ENCODE results near the gene OSBPL3. TPM values are rescaled to one million over a fixed set of nuclear protein-coding genes. Genes with fewer than 3 reads are reported as not detected.

The OSBPL3 gene
- total RNA-seq, 1 experiment from 2014 or later = 8.6 TPM

GRCh38 chr7:24793982-24794648 is 185.9 kb downstream of the OSBPL3 start:
- Histone ChIP-seq H3K4me2 (ENCODE audit: insufficient read depth, insufficient read length, low read length) (no peak overlapping the region), H2BK120ac (ENCODE audit: low read depth, low read length, poor library complexity, severe bottlenecking) (no peak overlapping the region), H2BK20ac (ENCODE audit: low read depth, low read length, poor library complexity, severe bottlenecking) (no peak overlapping the region), H3K23ac (ENCODE audit: insufficient read length, low read depth, low read length) (no peak overlapping the region), H3K23me2 (ENCODE audit: insufficient read length, low read depth, low read length, poor library complexity, severe bottlenecking) (no peaks in the 10 kb centered on the region), H4K8ac (replicated peaks; ENCODE audit: insufficient read length, low read depth, low read length) (no peak overlapping the region), H2AK5ac (ENCODE audit: insufficient read length, low read length) (no peak overlapping the region), H3K9me3 (ENCODE audit: control insufficient read depth, low read depth, low read length) (no peaks in the 10 kb centered on the region), H4K20me1 (ENCODE audit: control insufficient read depth, insufficient read depth, insufficient read length) (no peaks in the 10 kb centered on the region), H4K91ac (ENCODE audit: insufficient read length, low read depth, low read length) (no peak overlapping the region), H2BK12ac (ENCODE audit: insufficient read length, low read depth, low read length) (no peak overlapping the region), H3K4ac (ENCODE audit: low read depth, low read length) (no peak overlapping the region), H3K56ac (ENCODE audit: insufficient read length, low read depth, low read length) (no peak overlapping the region), H3K9ac (ENCODE audit: extremely low read depth, insufficient read length, low read length) (no peak overlapping the region), H2BK5ac (ENCODE audit: insufficient read length, low read length) (no peak overlapping the region), H3K79me2 (ENCODE audit: insufficient read depth, low read length) (no peaks in the 10 kb centered on the region), H3K4me1 (ENCODE audit: insufficient read depth, low read length) (no peaks in the 10 kb centered on the region), H3K18ac (ENCODE audit: insufficient read length, low read depth, low read length) (no peak overlapping the region), H3T11ph (ENCODE audit: low read length) (no peak overlapping the region), H3K79me1 (ENCODE audit: insufficient read depth, low read depth, low read length, poor library complexity, severe bottlenecking) (no peaks in the 10 kb centered on the region), H2AFZ (ENCODE audit: low read length) (no peak overlapping the region), H3K27me3 (ENCODE audit: insufficient read depth, low read length) (no peaks in the 10 kb centered on the region), H3K14ac (ENCODE audit: insufficient read depth, low read length) (no peak overlapping the region), H4K5ac (ENCODE audit: insufficient read length, low read depth, low read length) (no peak overlapping the region), H3K27ac (ENCODE audit: insufficient read length, low read depth, low read length) (no peak overlapping the region), H2BK15ac (ENCODE audit: low read depth, low read length) (no peak overlapping the region)
- H3K4me1 Mint-ChIP-seq = peaks cover 9 to 11% of the 10 kb centered on the region in 2 experiments
- no CpG with 5 or more reads among the region's 9 CpGs for WGBS (ENCODE audit: extremely low coverage, insufficient read length, low lambda C conversion rate)
- no peak overlapping the region for H3K4me3 Mint-ChIP-seq
- peaks cover 5 to 17% (median 9%) of the 10 kb centered on the region in 3 experiments for H3K36me3 Mint-ChIP-seq (ENCODE audit: insufficient read depth in 1 of 3, low read depth in 3 of 3)
- no peaks in the 10 kb centered on the region for H3K27me3 Mint-ChIP-seq (ENCODE audit: low read depth)
- DNase-seq = no peak
- H3K27ac Mint-ChIP-seq = no peak overlapping the region; a peak in 1 of 7 replicates
- H3K9me3 Mint-ChIP-seq = peaks cover 10 to 14% of the 10 kb centered on the region in 2 experiments
- no peak for TF ChIP-seq CTCF (conservative IDR thresholded peaks at IDR 0.05)

Measured in H9 (cell line).